Cardiac fibroblast (primary cell): Measurements from ENCODE around the gene FAM8A1.
"Not testable (repeated sequence)": the region's sequence is repeated elsewhere in the genome, so short reads cannot be mapped to it uniquely, and the experiment has no call there.

Source experiments
- DNase-seq, 2 donors: peaks; one replicate each; pipeline versions ENCODE4 v3.0.0 to v3.0.0-alpha.2; 2010; ENCODE audit warnings: low read depth in 2 of 2
- H3K4me3 ChIP-seq, 2 donors: replicated peaks in 1 of 2; 1 replicate in 1 of 2; 2 replicates in 1 of 2; pipeline ENCODE4 v1.5.1; 2011; ENCODE audit warnings: low read depth in 2 of 2, low read length in 2 of 2, mild to moderate bottlenecking in 2 of 2, moderate library complexity in 1 of 2
- CTCF ChIP-seq: IDR thresholded peaks from one replicate; pipeline ENCODE4 v1.5.1; 2011; ENCODE audit warnings: low read depth, mild to moderate bottlenecking, low read length, inconsistent platforms

FAM8A1 gene

DNA sequence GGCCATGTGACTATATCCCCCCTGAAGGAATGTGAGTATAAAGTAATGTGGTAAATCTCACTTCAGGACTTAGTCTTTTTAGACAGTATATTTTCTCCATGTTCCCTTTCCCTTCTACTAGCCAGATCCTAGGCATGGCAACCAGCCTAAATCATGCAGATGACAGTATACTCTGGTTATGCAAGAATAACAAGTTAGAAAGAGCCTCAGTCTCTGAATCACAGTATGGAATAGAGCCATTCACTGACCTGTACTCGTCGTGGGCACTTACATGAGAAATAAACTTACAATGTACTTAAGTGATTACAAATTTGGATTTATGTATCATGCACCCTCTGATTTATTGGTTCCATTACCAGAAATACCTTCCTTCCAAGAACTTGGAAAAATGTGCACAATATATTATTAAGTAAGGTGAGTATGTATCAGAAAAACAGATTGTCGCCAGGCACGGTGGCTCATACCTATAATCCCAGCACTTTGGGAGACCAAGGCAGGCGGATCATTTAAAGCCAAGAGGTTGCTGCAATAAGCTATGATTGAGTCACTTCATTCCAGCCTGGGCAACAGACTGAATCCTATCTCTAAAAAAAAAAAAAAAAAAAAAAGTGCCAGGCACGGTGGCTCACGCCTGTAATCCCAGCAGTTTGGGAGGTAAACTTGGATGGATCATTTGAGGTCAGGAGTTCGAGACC, 25.1 kb upstream of the FAM8A1 start:
- peak; percentile 78 to 84 for DNase-seq
- TF ChIP-seq CTCF = no peak
- no peak overlapping the region for H3K4me3 ChIP-seq

DNA sequence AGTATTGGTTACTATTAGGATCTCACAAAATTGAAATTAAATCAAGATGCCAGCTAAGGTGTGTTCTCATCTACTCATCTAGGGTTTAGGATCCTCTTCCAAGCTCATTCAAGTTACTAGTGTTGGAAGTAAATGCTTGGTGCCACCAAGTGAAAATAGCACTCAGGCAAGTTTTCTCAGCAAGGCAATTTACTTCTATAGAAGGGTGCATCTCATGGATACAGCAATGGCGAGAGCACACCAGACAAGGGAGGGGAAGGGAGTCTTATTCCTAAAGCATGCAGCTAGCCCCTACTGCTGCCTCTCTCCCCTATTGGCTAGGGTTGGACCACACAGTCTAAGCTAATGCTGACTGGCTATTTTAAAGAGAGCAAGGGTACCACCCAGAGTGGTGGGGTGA, 23.0 kb upstream of the FAM8A1 start:
- no peak for DNase-seq
- no peak for TF ChIP-seq CTCF
- no peak overlapping the region for H3K4me3 ChIP-seq

- no peak for TF ChIP-seq CTCF
- peak; percentile 40 to 44 for DNase-seq
- H3K4me3 ChIP-seq = peak overlapping the region; percentile 50 to 54
These were observed 19.5 kb upstream of the FAM8A1 start for GRCh38 chr6:17580518-17581048.

GRCh38 chr6:17581282-17581681, 18.8 kb upstream of the FAM8A1 start:
- not testable (repeated sequence) for DNase-seq, H3K4me3 ChIP-seq

DNA sequence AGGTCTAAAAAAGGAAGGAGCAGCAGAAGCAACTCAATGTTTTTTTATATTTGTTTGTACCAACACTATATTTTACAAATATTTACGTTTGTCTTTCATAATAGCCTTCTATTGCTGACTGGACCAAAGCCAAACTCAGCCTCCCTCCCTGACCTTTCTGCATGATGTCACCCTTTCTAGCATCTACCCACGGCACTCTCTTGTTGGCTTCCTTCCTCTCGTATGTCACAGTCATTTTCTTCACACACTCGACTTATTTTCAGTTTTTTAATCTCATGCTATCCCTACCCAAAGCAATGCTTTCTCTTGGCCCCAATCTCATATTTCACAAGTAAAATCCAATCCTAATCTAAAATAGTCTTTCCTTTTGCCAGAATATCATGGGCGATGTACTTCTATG, 16.3 kb upstream of the FAM8A1 start:
- TF ChIP-seq CTCF = no peak
- no peak overlapping the region for H3K4me3 ChIP-seq
- peak; percentile 60 to 75 for DNase-seq

- peak; percentile 64 for TF ChIP-seq CTCF
- no peak overlapping the region for H3K4me3 ChIP-seq
- DNase-seq = peak; percentile 86 to 88
These were observed 15.8 kb upstream of the FAM8A1 start for GRCh38 chr6:17584241-17584803.

- DNase-seq = no peak
- TF ChIP-seq CTCF = peak; percentile 19
- no peak overlapping the region for H3K4me3 ChIP-seq
These were observed 14.2 kb upstream of the FAM8A1 start for GRCh38 chr6:17585766-17586490.

GRCh38 chr6:17586623-17587022, 13.5 kb upstream of the FAM8A1 start:
- H3K4me3 ChIP-seq, DNase-seq: not testable (repeated sequence)
